ENCODE measurements around the gene PICK1.

The PICK1 gene

DNA sequence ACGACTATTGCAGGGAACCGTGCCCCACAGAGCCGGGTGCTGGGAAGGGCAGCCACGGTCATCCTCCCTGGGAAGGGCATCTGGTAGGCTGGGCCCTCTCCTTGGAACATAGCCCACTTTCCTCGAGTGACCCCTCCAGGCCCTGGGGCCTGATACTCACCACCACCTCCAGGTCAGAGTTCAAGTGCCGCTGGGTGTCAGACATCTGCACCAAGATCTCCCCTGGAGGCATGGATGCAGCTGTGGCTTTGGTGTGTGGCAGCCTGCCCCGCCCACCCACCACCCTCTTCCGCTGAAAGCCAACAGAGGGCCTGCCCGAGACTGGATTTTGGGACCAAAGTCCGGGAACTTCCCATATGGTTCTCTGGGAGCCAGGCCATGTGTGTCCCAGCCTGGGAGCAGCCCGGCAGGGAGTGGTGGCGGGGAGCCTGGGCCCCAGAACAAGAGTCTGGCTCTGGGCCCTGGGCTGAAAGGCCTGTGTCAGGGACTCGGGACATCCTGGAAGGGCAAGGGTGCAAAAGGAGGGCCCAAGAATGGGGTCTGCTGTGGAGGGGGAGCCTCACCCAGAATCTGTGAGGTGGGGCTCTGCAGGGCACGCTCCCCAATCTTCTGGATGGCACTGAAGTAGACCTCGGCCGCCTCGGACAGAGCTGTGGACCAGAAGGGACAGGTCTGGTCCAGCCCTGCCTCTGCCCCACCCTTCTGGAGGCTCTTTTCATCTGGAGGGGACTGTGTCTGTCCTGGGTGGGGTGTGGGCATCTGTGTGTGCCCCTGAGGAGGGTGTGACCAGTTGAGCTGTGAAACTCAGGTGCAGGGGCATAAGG lies 50.7 kb downstream of the PICK1 start:
- TF ChIP-seq, protein P1, sequence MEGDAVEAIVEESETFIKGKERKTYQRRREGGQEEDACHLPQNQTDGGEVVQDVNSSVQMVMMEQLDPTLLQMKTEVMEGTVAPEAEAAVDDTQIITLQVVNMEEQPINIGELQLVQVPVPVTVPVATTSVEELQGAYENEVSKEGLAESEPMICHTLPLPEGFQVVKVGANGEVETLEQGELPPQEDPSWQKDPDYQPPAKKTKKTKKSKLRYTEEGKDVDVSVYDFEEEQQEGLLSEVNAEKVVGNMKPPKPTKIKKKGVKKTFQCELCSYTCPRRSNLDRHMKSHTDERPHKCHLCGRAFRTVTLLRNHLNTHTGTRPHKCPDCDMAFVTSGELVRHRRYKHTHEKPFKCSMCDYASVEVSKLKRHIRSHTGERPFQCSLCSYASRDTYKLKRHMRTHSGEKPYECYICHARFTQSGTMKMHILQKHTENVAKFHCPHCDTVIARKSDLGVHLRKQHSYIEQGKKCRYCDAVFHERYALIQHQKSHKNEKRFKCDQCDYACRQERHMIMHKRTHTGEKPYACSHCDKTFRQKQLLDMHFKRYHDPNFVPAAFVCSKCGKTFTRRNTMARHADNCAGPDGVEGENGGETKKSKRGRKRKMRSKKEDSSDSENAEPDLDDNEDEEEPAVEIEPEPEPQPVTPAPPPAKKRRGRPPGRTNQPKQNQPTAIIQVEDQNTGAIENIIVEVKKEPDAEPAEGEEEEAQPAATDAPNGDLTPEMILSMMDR (IDR thresholded peaks at IDR 0.05; ENCODE audit: extremely low read depth, missing control alignments) = no peak
- no peak for DNase-seq (ENCODE audit: low spot score)

- no peak for DNase-seq (ENCODE audit: low spot score)
- TF ChIP-seq, protein P1 (IDR thresholded peaks at IDR 0.05; ENCODE audit: extremely low read depth, missing control alignments) = no peak
These were observed 51.5 kb downstream of the PICK1 start for GRCh38 chr22:38108561-38109319.

DNA sequence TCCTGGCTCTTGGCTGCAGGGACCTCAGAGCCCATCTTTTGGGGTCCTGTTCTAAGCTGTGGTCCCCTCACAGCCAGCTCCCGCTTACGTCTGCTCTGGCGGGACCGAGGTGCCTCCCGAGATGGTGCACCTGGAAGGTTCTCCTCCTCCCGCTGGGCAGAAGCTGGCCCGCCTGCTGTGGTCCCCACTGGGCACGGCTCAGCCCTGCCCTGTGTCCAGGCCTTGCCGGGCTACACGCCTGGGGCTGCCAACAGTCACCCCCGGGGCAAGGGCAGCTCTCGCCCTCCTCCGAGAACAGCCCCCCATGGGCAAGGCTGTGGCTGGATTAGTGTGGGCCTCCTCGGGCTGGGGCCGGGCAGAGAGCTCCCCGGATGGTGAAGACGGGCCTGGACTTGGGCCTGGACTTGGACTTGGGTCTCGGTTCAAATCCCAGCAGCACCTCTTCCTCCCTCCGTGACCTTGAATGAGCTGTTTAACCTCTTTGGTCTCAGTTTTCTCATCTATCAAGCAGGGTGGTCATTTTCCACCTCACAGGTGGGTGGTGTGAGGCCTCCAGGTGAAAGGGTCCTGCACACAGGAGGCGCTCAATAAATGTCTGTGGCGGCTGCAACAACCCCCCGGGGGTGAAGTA lies 52.3 kb downstream of the PICK1 start:
- no peak for DNase-seq (ENCODE audit: low spot score)
- TF ChIP-seq, protein P1 (IDR thresholded peaks at IDR 0.05; ENCODE audit: extremely low read depth, missing control alignments) = no peak

DNA sequence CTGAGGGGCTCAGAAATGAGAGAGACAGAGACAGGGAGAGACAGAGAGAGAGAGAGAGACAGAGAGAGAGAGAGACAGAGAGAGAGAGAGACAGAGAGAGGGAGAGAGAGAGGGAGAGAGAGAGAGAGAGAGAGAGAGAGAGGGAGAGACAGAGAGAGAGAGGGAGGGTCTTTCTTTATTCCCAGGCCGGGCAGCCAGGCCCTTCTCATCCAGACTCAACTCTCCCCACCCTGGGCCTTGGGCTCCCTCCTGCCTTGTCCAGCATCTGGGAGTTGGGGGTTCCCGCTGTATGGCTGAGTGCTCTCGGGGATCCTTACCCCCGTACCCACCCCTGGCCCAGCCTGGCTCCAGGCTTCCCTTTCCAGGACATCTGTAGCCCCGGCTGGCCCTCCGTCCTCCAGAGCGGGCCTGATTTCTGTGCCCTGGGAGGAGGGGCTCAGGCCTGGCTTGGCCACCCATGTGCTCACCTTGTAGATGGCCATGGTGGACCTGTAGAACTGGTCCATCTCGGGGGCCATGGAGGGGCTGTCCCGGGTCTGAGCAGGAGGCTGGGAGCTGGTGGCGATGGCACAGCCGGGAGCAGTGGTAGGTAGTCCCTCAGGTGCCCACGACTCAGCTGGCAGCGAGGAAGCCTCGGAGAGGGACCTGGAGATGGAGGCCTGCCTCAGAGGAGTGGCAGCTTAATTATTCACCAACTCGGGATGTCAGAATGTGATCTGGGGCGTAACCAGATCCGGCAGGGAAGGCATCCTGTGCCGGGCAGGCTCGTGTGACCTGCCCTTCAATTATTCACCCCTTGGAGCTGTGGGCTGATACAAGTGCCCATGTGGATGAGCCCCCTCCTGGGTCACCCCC lies 53.0 kb downstream of the PICK1 start, which contains the start of gene BAIAP2L2:
TSS of gene BAIAP2L2 (minus strand) at position 677 of the 855 bp plus-strand sequence. CDS start at position 518, 159 bp downstream.
- TF ChIP-seq, protein P1 (IDR thresholded peaks at IDR 0.05; ENCODE audit: extremely low read depth, missing control alignments) = no peak
- DNase-seq (ENCODE audit: low spot score) = no peak

GRCh38 chr22:38110863-38111852 lies 54.0 kb downstream of the PICK1 start:
- TF ChIP-seq, protein P1 (IDR thresholded peaks at IDR 0.05; ENCODE audit: extremely low read depth, missing control alignments) = no peak
- DNase-seq (ENCODE audit: low spot score) = no peak

- TF ChIP-seq, protein P1 (IDR thresholded peaks at IDR 0.05; ENCODE audit: extremely low read depth, missing control alignments) = no peak
- no peak for DNase-seq (ENCODE audit: low spot score)
These were observed 54.7 kb downstream of the PICK1 start for GRCh38 chr22:38111925-38112355.

All from GM20000 (cell line).